HL-60 (cell line): ENCODE results near the gene GALNT17.

Experiments
- DNase-seq, 2 experiments: peaks; one replicate each; pipeline ENCODE4 v3.0.0-alpha.2; 2010 to 2020; ENCODE audit warnings: low read depth in 1 of 2, low spot score in 1 of 2
- H3K27ac ChIP-seq: fragments of 250-450 bp; sonication (Bioruptor Pico); replicated peaks from 2 replicates; pipeline ENCODE4 v1.5.1; 2020; ENCODE audit warnings: mild to moderate bottlenecking, moderate library complexity
- H3K27me3 ChIP-seq: fragments of 250-450 bp; sonication (Bioruptor Pico); 2 replicates; pipeline ENCODE4 v1.5.1; 2021; ENCODE audit warnings: mild to moderate bottlenecking, moderate library complexity; ENCODE audit not compliant: insufficient read depth, poor library complexity, severe bottlenecking
- H3K4me3 ChIP-seq: replicated peaks from 2 replicates; pipeline ENCODE4 v1.5.1; 2011; ENCODE audit warnings: mild to moderate bottlenecking, control low read depth, low read length; ENCODE audit not compliant: insufficient read depth
- GABPA ChIP-seq: IDR thresholded peaks from 2 replicates; pipeline ENCODE4 v1.6.1; 2012; ENCODE audit warnings: low read depth
- POLR2AphosphoS5 ChIP-seq: IDR thresholded peaks from 2 replicates; pipeline ENCODE4 v1.6.1; 2012; ENCODE audit warnings: low read depth
- SPI1 ChIP-seq: IDR thresholded peaks from 2 replicates; pipeline ENCODE4 v1.6.1; 2012; ENCODE audit warnings: low read depth, mild to moderate bottlenecking, borderline replicate concordance
- TF ChIP-seq, protein P1 (sequence below): IDR thresholded peaks from 2 replicates; pipeline ENCODE4 v1.6.1; 2012; ENCODE audit warnings: low read depth; ENCODE audit not compliant: insufficient replicate concordance
- TF ChIP-seq, protein P2 (sequence below): IDR thresholded peaks from one replicate; pipeline ENCODE4 v1.5.1; 2011; ENCODE audit warnings: low read length, control low read depth, inconsistent platforms; ENCODE audit not compliant: insufficient read depth

The GALNT17 gene

DNA sequence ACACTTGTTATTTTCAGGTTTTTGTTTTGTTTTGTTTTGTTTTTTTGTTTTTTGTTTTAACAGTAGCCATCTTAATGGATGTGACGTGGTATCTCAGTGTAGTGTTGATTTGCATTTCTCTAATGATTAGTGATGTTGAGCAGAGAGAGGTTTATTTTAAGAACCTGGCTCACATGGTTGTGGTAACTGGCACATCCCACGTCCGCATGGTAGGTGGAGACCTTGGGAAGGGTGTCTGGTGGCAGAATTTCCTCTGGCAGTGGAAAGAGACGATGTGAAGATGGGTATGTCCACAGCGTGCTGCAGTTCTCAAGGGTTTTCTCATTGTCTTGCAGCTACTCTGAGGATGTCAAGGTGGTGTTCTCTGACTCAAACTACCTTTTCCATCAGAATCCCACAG, 252.2 kb downstream of the GALNT17 start:
- no peak overlapping the region for H3K4me3 ChIP-seq
- H3K27me3 ChIP-seq = no peaks in the 10 kb centered on the region
- no peak for TF ChIP-seq POLR2AphosphoS5
- TF ChIP-seq SPI1 = no peak
- TF ChIP-seq, protein P1, sequence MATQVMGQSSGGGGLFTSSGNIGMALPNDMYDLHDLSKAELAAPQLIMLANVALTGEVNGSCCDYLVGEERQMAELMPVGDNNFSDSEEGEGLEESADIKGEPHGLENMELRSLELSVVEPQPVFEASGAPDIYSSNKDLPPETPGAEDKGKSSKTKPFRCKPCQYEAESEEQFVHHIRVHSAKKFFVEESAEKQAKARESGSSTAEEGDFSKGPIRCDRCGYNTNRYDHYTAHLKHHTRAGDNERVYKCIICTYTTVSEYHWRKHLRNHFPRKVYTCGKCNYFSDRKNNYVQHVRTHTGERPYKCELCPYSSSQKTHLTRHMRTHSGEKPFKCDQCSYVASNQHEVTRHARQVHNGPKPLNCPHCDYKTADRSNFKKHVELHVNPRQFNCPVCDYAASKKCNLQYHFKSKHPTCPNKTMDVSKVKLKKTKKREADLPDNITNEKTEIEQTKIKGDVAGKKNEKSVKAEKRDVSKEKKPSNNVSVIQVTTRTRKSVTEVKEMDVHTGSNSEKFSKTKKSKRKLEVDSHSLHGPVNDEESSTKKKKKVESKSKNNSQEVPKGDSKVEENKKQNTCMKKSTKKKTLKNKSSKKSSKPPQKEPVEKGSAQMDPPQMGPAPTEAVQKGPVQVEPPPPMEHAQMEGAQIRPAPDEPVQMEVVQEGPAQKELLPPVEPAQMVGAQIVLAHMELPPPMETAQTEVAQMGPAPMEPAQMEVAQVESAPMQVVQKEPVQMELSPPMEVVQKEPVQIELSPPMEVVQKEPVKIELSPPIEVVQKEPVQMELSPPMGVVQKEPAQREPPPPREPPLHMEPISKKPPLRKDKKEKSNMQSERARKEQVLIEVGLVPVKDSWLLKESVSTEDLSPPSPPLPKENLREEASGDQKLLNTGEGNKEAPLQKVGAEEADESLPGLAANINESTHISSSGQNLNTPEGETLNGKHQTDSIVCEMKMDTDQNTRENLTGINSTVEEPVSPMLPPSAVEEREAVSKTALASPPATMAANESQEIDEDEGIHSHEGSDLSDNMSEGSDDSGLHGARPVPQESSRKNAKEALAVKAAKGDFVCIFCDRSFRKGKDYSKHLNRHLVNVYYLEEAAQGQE = no peak
- TF ChIP-seq GABPA = no peak
- TF ChIP-seq, protein P2, sequence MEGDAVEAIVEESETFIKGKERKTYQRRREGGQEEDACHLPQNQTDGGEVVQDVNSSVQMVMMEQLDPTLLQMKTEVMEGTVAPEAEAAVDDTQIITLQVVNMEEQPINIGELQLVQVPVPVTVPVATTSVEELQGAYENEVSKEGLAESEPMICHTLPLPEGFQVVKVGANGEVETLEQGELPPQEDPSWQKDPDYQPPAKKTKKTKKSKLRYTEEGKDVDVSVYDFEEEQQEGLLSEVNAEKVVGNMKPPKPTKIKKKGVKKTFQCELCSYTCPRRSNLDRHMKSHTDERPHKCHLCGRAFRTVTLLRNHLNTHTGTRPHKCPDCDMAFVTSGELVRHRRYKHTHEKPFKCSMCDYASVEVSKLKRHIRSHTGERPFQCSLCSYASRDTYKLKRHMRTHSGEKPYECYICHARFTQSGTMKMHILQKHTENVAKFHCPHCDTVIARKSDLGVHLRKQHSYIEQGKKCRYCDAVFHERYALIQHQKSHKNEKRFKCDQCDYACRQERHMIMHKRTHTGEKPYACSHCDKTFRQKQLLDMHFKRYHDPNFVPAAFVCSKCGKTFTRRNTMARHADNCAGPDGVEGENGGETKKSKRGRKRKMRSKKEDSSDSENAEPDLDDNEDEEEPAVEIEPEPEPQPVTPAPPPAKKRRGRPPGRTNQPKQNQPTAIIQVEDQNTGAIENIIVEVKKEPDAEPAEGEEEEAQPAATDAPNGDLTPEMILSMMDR = no peak
- no peak overlapping the region for H3K27ac ChIP-seq
- DNase-seq = no peak

DNA sequence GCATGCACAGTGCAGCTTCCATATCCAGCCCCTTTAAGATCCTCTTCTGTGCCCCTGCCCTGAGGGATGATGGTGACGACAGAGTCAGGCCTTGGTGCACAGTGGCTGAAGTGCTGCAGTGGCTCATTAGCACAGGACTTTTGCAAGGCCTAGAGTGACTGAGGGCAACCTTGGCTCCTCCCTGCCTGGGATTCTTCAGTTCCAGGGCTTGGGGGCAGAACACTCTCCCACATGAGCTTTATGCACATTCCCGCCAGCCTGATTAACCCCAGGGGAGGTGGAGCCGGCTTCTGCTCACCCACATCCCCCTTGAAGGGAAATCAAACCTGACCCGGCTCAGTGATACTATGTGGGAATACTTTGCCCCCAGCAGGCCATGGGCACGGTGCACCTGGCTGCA, 253.4 kb downstream of the GALNT17 start:
- no peak overlapping the region for H3K27ac ChIP-seq
- no peaks in the 10 kb centered on the region for H3K27me3 ChIP-seq
- no peak for DNase-seq
- H3K4me3 ChIP-seq = no peak overlapping the region
- TF ChIP-seq, protein P1 = no peak
- TF ChIP-seq GABPA = no peak

DNA sequence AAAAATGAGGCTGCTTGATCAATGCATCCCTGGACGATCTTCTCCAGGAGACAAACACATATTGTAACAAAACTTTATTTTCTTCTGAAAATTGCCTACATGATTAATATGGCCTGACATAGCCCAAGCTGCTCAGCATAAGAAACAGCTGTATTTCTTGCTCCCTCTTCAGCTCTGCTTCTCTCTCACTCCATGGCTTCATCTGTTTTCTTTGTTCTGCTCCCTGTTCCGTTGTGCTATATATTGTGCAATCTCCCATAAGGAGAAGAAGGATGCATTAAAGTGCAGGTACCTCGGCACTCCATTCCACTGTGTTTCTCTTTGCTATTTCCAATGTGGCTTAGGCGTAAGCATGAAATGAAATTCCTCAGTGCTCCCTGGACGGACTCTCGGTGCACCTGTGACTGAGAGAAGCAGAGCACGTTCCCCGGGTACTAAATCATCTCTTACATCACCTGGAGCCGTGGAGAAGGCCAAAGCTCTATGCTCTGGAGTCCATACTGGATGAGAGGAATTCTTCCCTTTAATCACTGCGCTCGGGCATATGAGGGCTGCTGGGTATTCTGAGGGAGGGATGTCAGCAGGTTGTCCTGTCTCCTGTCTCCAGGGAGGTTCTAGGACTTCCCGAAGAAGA, 254.3 kb downstream of the GALNT17 start:
- TF ChIP-seq, protein P1 = no peak
- TF ChIP-seq POLR2AphosphoS5 = no peak
- no peak for TF ChIP-seq SPI1
- TF ChIP-seq, protein P2 = no peak
- no peak for TF ChIP-seq GABPA
- Histone ChIP-seq H3K4me3 (no peak overlapping the region), H3K27ac (no peak overlapping the region), H3K27me3 (no peaks in the 10 kb centered on the region)
- no peak for DNase-seq
